ENCODE results near the gene IL17RC.

- TF ChIP-seq CTCF (conservative IDR thresholded peaks at IDR 0.05 in 1 of 2, IDR thresholded peaks at IDR 0.05 in 1 of 2; ENCODE audit: low read depth in 1 of 2, low read length in 2 of 2) (no peak), EZH2 (IDR thresholded peaks at IDR 0.05; ENCODE audit: low read length, missing control alignments) (no peak)
Measured at GRCh38 chr3:9916346-9916733, 558 bp upstream of the IL17RC start.
